Measurements from ENCODE around the gene GBX2.

DNA sequence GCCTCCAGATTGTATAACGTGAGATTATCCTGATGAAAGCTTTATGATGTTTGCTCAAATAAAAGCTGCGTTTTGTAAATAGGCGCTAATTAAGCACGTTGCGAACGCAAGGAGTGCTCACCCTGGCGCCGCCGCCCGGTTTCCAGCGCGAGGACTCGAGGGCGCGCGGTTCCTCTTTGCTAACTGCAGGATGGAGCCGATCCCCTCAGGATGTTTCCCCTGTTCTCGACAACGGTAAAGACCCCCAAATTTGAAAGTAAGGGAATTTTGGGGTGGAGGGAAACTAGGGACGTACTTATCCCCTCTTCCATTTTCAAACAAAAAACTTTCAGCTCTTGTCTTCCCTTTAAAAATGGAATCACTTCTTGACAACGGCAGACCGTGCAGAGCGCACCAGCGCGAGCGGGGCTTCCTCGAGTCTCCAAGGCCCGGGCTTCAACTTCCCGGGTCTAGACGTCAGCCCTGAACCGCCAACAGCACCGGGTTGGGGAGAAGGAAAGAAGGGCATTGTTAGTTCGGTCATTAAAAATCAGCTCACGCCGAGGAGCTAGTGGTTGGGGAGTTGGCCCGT, 1.1 kb upstream of the GBX2 start:
- TF ChIP-seq, protein P1, sequence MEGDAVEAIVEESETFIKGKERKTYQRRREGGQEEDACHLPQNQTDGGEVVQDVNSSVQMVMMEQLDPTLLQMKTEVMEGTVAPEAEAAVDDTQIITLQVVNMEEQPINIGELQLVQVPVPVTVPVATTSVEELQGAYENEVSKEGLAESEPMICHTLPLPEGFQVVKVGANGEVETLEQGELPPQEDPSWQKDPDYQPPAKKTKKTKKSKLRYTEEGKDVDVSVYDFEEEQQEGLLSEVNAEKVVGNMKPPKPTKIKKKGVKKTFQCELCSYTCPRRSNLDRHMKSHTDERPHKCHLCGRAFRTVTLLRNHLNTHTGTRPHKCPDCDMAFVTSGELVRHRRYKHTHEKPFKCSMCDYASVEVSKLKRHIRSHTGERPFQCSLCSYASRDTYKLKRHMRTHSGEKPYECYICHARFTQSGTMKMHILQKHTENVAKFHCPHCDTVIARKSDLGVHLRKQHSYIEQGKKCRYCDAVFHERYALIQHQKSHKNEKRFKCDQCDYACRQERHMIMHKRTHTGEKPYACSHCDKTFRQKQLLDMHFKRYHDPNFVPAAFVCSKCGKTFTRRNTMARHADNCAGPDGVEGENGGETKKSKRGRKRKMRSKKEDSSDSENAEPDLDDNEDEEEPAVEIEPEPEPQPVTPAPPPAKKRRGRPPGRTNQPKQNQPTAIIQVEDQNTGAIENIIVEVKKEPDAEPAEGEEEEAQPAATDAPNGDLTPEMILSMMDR (IDR thresholded peaks at IDR 0.05), result no peak
- TF ChIP-seq NFYB (CRISPR knock-in tag; conservative IDR thresholded peaks at IDR 0.05; ENCODE audit: low read depth), result no peak
- no peak for TF ChIP-seq ZNF263 (CRISPR knock-in tag; IDR thresholded peaks at IDR 0.05; ENCODE audit: low read depth)
- no peak for TF ChIP-seq NR1H2 (CRISPR knock-in tag; IDR thresholded peaks at IDR 0.05)
- TF ChIP-seq, protein P2, sequence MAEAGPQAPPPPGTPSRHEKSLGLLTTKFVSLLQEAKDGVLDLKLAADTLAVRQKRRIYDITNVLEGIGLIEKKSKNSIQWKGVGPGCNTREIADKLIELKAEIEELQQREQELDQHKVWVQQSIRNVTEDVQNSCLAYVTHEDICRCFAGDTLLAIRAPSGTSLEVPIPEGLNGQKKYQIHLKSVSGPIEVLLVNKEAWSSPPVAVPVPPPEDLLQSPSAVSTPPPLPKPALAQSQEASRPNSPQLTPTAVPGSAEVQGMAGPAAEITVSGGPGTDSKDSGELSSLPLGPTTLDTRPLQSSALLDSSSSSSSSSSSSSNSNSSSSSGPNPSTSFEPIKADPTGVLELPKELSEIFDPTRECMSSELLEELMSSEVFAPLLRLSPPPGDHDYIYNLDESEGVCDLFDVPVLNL (CRISPR knock-in tag; IDR thresholded peaks at IDR 0.05; ENCODE audit: borderline replicate concordance, low read depth), result no peak
- TF ChIP-seq, protein P3, sequence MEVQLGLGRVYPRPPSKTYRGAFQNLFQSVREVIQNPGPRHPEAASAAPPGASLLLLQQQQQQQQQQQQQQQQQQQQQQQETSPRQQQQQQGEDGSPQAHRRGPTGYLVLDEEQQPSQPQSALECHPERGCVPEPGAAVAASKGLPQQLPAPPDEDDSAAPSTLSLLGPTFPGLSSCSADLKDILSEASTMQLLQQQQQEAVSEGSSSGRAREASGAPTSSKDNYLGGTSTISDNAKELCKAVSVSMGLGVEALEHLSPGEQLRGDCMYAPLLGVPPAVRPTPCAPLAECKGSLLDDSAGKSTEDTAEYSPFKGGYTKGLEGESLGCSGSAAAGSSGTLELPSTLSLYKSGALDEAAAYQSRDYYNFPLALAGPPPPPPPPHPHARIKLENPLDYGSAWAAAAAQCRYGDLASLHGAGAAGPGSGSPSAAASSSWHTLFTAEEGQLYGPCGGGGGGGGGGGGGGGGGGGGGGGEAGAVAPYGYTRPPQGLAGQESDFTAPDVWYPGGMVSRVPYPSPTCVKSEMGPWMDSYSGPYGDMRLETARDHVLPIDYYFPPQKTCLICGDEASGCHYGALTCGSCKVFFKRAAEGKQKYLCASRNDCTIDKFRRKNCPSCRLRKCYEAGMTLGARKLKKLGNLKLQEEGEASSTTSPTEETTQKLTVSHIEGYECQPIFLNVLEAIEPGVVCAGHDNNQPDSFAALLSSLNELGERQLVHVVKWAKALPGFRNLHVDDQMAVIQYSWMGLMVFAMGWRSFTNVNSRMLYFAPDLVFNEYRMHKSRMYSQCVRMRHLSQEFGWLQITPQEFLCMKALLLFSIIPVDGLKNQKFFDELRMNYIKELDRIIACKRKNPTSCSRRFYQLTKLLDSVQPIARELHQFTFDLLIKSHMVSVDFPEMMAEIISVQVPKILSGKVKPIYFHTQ (CRISPR knock-in tag; IDR thresholded peaks at IDR 0.05), result no peak
- no peak for TF ChIP-seq JAZF1 (CRISPR knock-in tag; IDR thresholded peaks at IDR 0.05)

Data from WTC11 (cell line).